Right ventricle myocardium superior (tissue), 1 donor: ENCODE results near the gene LRRC61. TPM values are rescaled to one million over a fixed set of nuclear protein-coding genes. Genes with fewer than 3 reads are reported as not detected.

Experiments used
- ATAC-seq: fragments of 200-7000 bp; cut with Tn5 transposase; one replicate; pipeline ENCODE4 v1.9.1; 2020; ENCODE audit warnings: mild to moderate bottlenecking; ENCODE audit not compliant: poor library complexity
- DNase-seq: peaks from one replicate; pipeline ENCODE4 v3.0.0-alpha.2; 2020
- intact Hi-C: fragments of 100-400 bp; cut with DNase I; formaldehyde crosslinking; loops from one replicate; pipeline ENCODE4 v1.11.2; 2022
- total RNA-seq: library from RNA; stranded (reverse); fragmentation: NEBNext Ultra II Directional; extraction: Animal tissue kit (Norgen Biotek cat#: 25700); gene quantifications from one replicate; pipeline ENCODE4 v1.2.1, GENCODE V29; 2021
- donor health status: DM: no; HTN: yes; CAD: no; lungs with severe emphysema.

Gene LRRC61
- total RNA-seq, 1 donor from 2014 or later = 3.7 TPM

DNA sequence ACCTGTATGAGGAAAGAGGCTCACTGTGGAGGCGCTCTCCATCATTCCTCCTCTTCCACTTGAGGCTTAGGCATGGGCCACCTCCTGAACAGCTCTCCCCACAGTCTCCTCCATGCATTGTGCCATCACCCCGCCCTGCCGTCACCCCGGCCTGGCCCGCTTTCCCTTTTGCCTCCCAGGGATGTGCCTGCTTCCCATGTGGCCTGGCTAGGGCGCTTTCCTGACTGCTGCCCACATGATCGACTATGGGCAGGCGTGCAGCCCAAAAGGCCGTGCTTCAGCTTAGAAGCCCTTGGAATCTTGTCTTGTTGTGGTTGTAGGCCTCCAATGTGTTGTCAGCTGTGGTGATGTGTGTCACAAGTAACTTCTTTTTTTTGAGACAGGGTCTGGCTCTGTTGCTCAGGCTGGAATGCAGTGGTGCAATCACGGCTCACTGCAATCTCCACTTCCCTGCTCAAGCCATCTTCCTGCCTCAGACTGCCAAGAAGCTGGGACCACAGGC lies 2.0 kb downstream of the LRRC61 start:
- ATAC-seq = no peak
- peak; percentile 60 for DNase-seq
- intact Hi-C loops = no loop called here

DNA sequence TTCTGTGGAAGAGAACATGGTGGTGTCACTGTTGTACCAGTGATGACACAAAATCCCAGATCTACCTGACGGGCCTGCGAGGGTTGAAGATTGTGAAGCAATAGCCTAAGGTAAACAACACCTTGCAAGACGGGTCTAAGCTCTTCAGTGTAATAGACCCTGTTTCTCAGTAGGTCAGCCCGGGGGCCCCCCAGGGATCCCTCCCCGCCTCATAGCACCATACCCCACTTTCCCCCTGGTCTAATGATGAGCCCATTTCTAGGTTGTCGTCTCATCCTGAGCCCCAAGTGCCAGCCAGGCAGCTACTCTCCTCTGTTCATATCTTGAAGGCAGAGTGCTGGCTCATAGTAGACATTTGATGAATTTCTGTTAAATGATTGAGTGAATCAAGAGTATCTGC lies 2.7 kb downstream of the LRRC61 start:
- ATAC-seq = no peak
- DNase-seq = no peak
- intact Hi-C loops = no loop called here

DNA sequence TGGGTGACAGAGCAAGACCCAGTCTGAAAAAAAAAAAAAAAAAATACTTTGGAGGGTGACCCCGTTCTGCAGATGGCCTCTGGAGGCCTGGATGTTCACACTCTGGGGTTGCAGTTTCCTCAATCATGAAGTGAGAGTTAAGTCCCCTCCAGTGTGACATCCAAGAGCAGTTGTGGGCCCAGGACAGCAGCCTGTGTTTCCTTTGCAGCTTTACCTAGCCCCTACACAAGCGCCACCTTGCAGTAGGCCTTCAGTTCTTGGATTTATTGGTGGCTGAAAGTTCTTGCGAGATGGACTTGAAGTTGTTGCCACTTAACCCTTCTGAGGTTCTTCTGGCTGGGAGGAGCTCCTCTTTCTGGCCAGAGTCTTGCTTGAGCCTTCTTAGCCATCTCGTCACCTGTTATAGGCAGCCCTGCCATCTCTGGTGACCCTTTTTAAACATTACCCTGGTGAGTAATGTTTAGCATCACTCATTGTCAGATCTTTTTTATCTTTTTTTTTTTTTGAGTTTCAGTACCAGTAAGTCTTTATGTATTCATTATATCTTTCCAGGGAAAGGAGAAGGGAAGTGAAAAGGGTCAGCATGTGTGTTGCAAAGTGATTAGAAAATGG lies 3.6 kb downstream of the LRRC61 start:
- no peak for ATAC-seq
- intact Hi-C loops = no loop called here
- no peak for DNase-seq

DNA sequence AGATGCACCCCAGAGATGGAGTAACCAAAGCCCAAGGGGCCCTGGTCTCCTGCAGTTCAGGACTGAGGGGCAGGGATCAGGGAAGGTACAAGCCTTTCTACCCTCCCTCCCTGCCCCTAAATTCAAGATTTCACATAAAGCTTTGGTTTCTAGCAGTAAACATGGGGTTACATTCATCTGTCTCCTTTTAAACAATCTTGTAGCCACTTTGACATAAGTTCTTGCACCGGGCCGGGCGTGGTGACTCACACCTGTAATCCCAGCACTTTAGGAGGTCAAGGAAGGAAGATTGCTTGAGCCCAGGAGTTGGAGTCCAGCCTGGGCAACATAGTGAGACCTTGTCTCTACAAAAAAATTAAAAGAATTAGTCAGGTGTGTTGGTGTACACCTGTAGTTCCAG lies 4.2 kb downstream of the LRRC61 start:
- ATAC-seq (no peak), DNase-seq (no peak)
- intact Hi-C loops = no loop called here

DNA sequence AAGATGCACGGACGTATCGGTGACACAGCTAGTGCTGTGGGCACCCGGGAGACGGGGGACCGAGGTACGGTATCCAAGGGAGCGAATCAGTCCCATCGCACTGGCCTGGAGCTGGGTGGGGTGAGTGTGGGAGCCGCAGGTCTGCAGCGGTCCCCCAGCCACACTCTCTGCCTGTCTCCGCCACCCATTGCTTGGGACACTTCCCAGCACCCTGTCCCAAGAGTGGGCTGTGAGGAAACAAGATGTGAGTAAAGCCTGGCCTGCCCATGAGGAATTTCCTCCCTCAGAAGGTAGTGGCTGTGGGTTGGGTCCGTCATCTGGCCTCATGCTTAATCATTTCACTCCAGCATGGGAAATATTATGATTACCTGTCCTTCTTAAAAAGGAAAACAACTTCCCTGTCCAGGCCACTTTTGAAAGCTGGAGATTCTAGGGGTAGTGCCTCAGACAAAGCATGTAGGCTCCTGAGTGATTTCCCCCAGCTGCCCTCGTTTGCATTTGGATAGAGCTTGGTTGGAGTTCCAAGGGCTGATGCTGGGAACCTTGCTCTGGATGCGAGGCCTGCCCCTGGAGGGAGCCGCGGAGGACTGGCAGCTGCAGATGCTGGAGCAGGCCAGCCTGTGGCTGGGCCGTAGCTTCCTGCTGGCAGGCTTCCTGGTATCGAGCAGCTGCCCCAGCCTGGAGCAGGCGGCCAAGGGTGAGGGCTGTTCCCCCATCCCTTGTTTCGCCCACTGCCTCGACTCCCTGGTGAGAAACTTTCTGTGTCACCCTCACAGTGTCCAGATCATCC lies 6.4 kb downstream of the LRRC61 start:
- intact Hi-C loops = no loop called here
- DNase-seq (no peak), ATAC-seq (no peak)

DNA sequence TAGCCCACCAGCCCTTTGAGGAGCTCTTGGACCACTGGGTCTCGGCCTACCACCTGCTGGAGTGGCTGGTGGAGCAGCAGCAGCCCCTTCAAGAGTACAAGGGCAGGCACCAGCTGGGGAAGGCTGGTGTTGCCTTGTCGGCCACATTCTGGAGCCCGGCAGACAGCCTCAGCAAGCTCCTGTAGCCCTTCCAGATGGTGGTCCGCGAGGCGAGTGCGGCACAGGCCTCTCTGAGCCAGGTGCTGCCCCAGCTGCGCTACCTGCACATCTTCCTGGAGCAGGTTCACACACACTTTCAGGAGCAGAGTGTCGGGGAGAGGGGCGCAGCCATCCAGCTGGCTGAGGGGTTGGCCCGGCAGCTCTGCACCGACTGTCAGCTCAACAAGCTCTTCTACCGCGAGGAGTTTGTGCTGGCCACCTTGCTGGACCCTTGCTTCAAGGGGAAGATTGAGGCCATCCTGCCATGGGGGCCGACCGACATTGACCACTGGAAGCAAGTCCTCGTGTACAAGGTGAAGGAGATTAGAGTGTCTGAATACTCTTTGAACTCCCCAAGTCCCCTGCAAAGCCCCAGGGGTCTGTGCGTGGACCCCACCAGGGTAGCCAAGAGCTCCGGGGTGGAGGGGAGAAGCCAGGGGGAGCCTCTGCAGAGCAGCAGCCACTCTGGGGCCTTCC lies 7.2 kb downstream of the LRRC61 start:
- DNase-seq (no peak), ATAC-seq (no peak)
- intact Hi-C loops = no loop called here

DNA sequence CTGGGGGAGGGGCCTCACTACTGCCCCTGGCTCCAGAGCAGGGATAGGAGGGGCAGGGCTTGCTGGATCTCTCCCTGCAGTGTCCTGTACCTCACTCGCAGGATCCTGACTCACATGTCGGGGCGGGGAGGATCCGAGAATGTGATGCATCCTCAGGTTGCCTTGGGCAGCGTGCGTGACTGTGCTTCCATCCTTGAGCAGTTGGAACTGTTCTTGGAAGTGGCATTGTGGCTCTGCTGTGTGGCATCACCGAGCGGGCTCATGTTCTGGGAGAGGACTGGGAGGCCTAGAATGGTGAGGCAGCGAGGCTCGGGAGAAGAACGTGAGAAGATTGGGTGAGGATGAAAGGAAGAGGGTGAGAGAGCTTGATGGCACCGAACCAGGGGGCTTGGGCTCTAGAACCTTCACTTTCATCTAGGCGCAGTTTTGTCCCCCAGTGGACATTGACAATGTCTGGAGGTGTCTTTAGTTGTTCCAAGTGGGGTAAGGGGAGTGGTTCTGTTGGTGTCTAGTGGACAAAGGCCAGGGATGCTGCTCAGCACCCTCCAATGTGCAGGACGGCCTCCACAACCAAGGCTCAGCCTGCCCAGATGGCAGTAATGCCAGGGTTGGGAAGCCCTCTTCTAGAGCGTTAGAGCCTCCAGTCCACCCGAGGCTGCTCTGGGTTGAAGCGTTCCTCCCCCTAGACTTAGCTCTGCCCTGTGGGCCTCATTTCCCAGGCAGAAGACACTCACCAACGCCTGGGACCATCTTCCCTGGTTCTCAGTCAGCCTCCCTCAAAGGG lies 9.9 kb downstream of the LRRC61 start:
- ATAC-seq = no peak
- intact Hi-C loops = no loop called here
- no peak for DNase-seq

DNA sequence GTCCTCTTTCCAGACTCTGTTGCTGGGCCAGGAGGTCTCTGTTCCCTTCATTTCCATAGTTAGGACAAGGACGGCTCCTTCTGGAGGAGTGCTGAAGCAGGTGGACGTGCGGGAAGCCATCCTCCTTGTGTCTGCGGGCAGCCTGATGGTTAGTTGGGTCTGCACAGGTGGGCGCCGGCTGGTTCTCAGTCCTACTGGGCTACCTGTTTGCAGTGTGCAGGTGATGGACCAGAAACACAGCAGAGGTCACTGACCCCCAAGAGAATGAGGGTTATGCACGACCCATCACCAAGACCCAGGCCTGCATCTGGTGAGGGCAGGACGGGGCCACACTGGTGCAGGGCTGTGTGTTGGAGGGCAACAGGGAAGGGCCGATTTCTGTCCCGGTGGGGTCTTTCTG lies 10.5 kb downstream of the LRRC61 start:
- intact Hi-C loops = no loop called here
- DNase-seq = no peak
- no peak for ATAC-seq

DNA sequence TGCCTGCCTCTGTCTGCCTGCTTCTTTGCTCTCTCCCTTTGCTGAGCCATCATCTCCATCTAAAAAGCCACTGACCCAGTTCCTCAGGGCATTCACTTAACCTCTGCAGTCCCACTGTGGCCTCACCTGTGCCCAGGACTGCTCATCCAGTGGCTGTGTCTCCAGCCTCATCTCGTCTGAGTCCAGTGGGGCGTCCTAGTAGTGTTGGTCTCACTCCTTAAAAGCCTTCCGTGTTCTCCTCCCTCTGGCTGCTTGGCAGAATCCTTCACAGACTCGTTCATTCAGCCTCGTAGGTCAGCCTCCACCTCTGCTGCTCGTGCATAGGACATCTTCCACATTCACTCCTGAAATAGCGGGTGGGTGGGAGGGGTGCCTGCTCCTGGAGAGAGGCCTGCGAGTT lies 11.0 kb downstream of the LRRC61 start:
- no peak for ATAC-seq
- intact Hi-C loops = no loop called here
- no peak for DNase-seq

DNA sequence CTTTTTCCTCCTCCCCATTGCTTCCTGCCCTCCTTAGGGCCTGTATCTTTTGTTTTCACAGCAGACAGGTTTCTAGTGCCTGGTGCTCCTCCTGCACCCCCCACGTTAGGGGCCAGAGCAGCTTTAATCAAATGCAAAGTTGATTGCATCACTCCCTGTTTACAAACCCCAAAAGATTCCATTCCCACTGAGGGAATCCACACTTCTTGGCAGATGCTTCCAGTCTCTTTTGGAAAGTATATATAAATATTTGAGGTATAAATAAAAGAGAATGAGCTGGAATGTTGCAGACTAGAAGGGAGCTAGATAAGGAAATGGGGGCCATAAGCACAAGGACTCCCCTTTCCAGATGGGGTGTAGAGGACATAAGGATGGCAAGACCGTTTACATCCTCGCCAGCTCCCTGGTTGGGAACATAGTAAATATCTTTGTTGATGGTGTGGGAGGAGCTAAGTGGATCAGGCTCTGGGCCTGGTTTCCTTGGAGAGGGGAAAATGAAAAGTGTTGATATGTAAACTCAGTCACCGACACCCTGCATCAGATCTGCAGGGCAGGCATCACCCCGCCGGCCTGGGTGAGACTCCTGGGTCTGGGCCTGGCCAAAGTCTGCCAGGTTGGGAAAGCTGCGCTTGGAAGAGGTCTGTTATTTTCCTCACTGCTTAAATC lies 12.1 kb downstream of the LRRC61 start:
- ATAC-seq = no peak
- no peak for DNase-seq
- intact Hi-C loops = no loop called here

DNA sequence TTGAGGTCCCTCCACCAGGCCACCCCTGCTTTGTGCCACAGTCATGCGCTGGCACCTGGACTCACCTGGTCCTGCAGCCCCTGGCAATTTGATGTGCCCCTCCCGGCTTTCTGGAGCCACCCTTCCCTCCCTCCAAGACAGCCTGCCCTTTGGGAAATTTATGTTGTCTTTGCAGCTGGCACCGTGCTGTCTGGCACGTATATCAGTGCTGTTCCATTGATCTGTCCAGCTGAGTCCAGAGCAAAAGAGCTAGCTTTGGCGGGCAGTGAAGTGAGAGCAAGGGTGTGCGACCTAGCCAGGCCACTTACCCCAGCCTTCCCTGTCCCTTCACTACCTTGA lies 12.6 kb downstream of the LRRC61 start:
- DNase-seq (no peak), ATAC-seq (no peak)
- intact Hi-C loops = no loop called here

DNA sequence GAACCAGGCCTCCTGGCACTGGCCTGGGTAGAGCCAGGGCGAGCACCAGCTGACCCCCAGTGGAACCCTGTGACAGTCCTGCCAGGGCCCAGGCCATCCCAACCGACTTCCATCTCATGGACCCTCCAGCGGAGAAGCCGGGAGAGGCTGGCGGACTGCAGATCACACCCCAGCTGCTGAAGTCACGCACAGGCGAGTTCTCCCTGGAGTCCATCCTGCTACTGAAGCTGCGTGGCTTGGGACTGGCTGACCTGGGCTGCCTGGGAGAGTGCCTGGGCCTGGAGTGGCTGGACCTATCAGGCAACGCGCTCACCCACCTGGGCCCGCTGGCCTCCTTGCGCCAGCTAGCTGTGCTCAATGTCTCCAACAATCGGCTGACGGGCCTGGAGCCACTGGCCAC lies 13.6 kb downstream of the LRRC61 start:
- no peak for ATAC-seq
- intact Hi-C loops = no loop called here
- no peak for DNase-seq

DNA sequence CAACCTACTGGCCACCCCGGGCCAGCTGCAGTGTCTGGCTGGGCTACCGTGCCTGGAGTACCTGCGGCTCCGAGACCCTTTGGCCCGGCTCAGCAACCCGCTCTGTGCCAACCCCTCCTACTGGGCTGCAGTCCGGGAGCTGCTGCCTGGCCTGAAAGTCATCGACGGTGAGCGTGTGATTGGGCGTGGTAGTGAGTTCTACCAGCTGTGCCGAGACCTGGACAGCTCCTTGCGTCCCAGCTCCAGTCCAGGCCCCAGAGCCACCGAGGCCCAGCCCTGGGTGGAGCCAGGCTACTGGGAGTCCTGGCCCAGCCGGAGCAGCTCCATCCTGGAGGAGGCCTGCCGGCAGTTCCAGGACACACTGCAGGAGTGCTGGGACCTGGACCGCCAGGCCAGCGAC lies 14.0 kb downstream of the LRRC61 start:
- DNase-seq = no peak
- ATAC-seq = no peak
- intact Hi-C loops = no loop called here

DNA sequence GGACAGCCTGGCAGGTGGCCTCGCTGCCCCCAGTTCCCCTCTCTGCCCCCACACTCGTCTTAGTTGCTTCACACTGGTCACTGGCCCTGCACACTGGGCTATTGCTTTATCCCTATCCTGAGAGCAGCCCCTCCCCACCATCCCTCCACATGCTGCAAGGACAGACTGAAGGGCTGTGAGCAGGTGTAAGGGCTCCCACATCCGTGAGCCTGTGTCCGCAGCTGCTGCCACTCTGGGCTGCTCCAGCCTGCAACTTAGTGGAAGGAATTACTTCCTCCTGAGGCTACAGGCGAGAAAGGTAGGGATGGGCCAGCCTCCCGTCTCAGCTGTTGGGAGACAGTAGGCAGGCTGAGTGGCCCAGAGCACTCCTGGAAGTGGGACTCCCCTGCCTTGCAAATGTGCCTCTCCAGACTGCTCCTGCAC lies 14.5 kb downstream of the LRRC61 start:
- ATAC-seq (no peak), DNase-seq (no peak)
- intact Hi-C loops = no loop called here

DNA sequence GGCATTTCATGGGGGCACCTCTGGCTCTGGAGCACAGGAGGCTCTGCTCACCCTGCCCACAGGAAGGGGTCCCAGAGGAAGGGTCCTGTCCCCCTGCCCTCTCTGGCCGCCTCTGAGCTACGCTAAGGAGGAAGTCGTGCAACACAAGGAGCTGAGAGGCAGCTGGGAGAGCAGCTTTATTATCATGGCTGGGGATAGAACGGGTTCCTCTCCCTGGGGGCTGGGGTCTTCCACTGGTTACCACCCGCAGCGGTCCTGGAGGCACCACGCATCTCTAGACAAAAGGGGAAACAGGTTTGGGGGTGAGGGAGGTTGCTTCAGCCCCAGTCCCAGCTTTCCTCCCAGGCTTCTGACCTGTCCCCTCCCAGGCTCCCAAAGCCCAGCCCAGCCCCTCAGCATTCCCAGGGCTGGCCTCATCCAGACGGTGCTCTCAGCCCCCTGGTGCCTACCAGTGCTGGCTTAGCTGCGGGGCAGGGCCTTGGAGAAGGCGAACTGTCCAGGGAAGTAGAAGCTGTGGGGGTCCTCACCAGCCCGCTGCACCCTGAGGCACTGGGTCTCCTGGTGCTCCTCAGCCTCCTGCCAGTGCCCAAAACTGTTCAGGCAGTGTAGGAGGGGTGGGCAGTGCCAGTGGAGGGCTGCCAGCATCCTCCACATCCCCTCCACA lies 15.1 kb downstream of the LRRC61 start:
- ATAC-seq (no peak), DNase-seq (no peak)
- intact Hi-C loops = no loop called here

DNA sequence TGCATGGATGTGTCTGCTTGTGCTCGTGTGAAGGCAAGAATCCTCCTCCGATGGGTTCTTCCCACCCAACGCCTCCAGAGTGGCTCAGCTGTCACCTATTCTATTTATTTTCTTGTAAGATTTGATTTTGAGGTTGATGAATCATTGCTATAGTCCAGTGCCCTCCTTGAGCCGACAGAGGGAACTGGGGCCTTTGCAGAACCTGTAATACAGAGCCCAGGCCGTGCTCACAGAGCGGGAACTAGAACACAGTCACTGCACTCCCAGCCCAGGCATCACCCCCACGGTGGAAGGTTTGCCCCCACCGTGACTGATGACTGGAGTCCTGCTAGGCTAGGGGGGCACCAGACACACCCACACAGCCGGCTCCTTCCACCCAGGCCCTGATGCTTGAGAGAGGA lies 16.3 kb downstream of the LRRC61 start:
- DNase-seq (no peak), ATAC-seq (no peak)
- intact Hi-C loops = no loop called here

DNA sequence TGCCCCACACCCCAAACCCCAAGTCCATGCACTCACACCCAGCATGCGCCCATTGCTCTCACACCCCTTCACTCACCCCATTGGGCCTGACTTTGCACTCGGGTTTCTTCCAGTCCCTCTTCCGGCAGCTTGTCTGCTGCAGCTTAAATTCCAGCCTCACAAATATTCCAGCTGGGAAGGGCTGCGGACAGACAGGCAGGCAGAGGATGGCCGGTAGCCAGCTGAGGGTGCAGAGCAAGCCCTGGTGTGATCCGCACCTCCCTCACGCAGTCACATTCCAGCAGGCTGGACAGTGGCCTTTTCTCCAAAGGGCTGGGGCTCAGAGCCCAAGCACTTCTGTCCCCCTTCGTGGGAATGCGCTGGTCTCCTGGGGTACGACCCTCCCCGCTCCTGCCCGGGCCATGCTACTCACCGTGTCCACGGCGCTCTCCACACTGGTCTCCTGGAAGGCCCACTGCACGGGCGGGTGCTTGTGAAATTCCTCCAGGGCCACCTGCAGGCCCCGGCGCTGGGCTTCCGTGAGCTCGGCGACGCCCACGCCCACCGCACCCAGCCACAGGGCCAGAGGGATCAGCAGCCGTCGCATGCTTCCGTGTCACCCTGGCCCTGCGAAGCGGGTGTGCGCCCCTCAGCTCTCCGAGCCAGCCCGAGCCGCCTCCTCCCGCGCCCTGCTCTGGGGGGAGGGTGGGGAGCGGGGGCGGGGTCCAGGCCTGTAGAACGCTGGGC lies 17.0 kb downstream of the LRRC61 start:
- DNase-seq = peak; percentile 80
- intact Hi-C loops = no loop called here
- ATAC-seq = peak; percentile 67

DNA sequence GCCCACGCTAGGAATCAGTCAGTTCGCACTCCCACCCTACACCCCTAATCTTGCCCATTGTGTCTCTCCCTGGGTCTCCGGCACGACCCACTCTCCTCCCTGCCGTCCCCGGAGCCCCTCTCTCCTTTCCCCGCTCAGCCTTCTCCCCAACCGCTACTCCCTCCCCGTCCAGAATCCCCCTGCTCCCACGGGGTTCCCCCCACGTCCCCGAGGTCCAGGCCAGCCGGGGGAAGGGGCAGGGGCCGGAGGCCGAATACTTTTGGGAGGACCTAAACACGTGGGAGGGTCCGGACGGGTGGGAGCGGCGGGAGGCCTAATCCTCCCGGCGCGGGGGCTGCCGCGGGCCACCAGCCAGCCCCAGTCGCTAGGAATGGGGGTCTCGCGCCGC lies 17.7 kb downstream of the LRRC61 start:
- intact Hi-C loops = no loop called here
- peak; percentile 8 for ATAC-seq
- DNase-seq = no peak
